ENCODE data around the gene PMM2.

DNA sequence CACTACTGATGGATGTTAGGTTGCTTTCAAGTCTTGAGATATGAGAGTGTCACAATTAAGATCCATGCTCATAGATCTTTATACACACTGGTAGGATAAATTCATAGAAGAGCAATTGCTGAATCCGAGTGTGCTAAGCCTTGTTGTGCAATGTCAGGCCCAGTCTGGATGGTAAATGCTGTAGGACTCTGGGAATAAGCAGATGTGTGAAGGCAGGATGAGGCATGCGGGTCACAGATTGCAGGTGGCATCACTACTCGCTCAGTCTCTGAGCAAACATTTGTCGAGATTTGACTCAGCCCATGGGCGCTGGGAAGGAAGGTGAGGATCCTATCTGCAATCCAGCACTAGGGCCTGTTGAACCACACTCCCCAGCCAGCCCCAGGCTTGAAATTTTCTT is 40.9 kb upstream of the PMM2 start:
- no peak for TF ChIP-seq ZNF239 (tag by site-specific recombination; IDR thresholded peaks at IDR 0.05)
- TF ChIP-seq, protein P1, sequence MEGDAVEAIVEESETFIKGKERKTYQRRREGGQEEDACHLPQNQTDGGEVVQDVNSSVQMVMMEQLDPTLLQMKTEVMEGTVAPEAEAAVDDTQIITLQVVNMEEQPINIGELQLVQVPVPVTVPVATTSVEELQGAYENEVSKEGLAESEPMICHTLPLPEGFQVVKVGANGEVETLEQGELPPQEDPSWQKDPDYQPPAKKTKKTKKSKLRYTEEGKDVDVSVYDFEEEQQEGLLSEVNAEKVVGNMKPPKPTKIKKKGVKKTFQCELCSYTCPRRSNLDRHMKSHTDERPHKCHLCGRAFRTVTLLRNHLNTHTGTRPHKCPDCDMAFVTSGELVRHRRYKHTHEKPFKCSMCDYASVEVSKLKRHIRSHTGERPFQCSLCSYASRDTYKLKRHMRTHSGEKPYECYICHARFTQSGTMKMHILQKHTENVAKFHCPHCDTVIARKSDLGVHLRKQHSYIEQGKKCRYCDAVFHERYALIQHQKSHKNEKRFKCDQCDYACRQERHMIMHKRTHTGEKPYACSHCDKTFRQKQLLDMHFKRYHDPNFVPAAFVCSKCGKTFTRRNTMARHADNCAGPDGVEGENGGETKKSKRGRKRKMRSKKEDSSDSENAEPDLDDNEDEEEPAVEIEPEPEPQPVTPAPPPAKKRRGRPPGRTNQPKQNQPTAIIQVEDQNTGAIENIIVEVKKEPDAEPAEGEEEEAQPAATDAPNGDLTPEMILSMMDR (tag by site-specific recombination; IDR thresholded peaks at IDR 0.05): no peak
- no peak for TF ChIP-seq TRIM28 (IDR thresholded peaks at IDR 0.05; ENCODE audit: borderline replicate concordance, low read length)
- TF ChIP-seq ZNF184 (tag by site-specific recombination; IDR thresholded peaks at IDR 0.05): no peak
- no peak for TF ChIP-seq ZBTB21 (tag by site-specific recombination; IDR thresholded peaks at IDR 0.05)
